IMR-90 (cell line): ENCODE results near the gene HIVEP1.

Experiments
- MAZ ChIP-seq: IDR thresholded peaks from 2 replicates; pipeline ENCODE4 v1.6.1; 2012; ENCODE audit warnings: low read depth, mild to moderate bottlenecking, low read length, improper control_type of control experiment, moderate library complexity, borderline replicate concordance
- NFE2L2 ChIP-seq: fragments of 150-350 bp; IDR thresholded peaks from 2 replicates; pipeline ENCODE4 v1.6.1; 2016; ENCODE audit warnings: low read depth, mild to moderate bottlenecking, low read length
- POLR2A ChIP-seq: IDR thresholded peaks from 2 replicates; pipeline ENCODE4 v1.6.1; 2012; ENCODE audit warnings: mild to moderate bottlenecking, low read depth, low read length
- RAD21 ChIP-seq: IDR thresholded peaks from 2 replicates; pipeline ENCODE4 v1.6.1; 2012; ENCODE audit warnings: low read length, improper control_type of control experiment
- RCOR1 ChIP-seq: IDR thresholded peaks from 2 replicates; pipeline ENCODE4 v1.6.1; 2012; ENCODE audit warnings: mild to moderate bottlenecking, low read length, improper control_type of control experiment; ENCODE audit not compliant: insufficient replicate concordance
- RFX5 ChIP-seq: IDR thresholded peaks from 2 replicates; pipeline ENCODE4 v1.8.0; 2012; ENCODE audit warnings: low read depth, mild to moderate bottlenecking, low read length, moderate library complexity
- TF ChIP-seq, protein P1 (sequence below): conservative IDR thresholded peaks from 2 replicates; pipeline ENCODE4 v1.5.1; 2012; ENCODE audit warnings: mild to moderate bottlenecking, low read depth, low read length, improper control_type of control experiment
- TF ChIP-seq, protein P2 (sequence below): fragments of 150-350 bp; IDR thresholded peaks from 2 replicates; pipeline ENCODE4 v1.6.1; 2017; ENCODE audit warnings: mild to moderate bottlenecking, antibody characterized with exemption, low read length, low read depth

DNA sequence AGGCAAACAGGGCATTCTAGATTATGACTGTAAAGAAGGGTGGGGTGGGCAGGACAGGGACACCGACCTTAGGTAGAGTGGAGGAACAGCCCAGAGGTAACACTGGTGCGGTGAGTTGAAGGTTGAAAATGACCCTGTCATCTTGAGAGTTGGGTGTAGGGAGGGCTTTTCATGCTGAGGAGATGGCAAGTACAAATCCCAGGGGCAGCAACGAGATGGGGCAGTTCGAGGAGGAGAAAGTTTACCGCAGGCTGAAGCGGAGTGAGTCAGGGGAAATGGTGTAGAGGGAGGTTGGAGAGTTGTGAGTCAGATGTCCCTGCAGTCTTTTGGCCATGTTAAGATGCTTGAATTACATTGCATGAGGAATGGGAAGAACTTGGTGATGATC lies 101.1 kb downstream of the HIVEP1 start:
- TF ChIP-seq, protein P1, sequence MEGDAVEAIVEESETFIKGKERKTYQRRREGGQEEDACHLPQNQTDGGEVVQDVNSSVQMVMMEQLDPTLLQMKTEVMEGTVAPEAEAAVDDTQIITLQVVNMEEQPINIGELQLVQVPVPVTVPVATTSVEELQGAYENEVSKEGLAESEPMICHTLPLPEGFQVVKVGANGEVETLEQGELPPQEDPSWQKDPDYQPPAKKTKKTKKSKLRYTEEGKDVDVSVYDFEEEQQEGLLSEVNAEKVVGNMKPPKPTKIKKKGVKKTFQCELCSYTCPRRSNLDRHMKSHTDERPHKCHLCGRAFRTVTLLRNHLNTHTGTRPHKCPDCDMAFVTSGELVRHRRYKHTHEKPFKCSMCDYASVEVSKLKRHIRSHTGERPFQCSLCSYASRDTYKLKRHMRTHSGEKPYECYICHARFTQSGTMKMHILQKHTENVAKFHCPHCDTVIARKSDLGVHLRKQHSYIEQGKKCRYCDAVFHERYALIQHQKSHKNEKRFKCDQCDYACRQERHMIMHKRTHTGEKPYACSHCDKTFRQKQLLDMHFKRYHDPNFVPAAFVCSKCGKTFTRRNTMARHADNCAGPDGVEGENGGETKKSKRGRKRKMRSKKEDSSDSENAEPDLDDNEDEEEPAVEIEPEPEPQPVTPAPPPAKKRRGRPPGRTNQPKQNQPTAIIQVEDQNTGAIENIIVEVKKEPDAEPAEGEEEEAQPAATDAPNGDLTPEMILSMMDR = no peak
- TF ChIP-seq POLR2A (no peak), MAZ (no peak), RCOR1 (no peak), RAD21 (no peak), RFX5 (no peak), NFE2L2 (no peak)
- TF ChIP-seq, protein P2, sequence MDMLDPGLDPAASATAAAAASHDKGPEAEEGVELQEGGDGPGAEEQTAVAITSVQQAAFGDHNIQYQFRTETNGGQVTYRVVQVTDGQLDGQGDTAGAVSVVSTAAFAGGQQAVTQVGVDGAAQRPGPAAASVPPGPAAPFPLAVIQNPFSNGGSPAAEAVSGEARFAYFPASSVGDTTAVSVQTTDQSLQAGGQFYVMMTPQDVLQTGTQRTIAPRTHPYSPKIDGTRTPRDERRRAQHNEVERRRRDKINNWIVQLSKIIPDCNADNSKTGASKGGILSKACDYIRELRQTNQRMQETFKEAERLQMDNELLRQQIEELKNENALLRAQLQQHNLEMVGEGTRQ = no peak
